Glutamatergic neuron (in vitro differentiated cells): ENCODE measurements around the gene KIAA1671. TPM values are rescaled to one million over a fixed set of nuclear protein-coding genes. Genes with fewer than 3 reads are reported as not detected.

Experiments
- DNase-seq: peaks from one replicate; pipeline ENCODE4 v3.0.0; 2022
- H3K27ac Mint-ChIP-seq: one replicate; pipeline ENCODE4 v1.8.0; 2020; ENCODE audit warnings: mild to moderate bottlenecking, mixed read lengths, inconsistent platforms; ENCODE audit not compliant: unreplicated experiment
- H3K27me3 Mint-ChIP-seq: one replicate; pipeline ENCODE4 v1.8.0; 2020; ENCODE audit warnings: mild to moderate bottlenecking, moderate library complexity, mixed read lengths, inconsistent platforms; ENCODE audit not compliant: unreplicated experiment
- H3K36me3 Mint-ChIP-seq: one replicate; pipeline ENCODE4 v1.8.0; 2020; ENCODE audit warnings: mild to moderate bottlenecking, mixed read lengths, inconsistent platforms; ENCODE audit not compliant: unreplicated experiment
- H3K4me1 Mint-ChIP-seq: one replicate; pipeline ENCODE4 v1.8.0; 2020; ENCODE audit warnings: mild to moderate bottlenecking, low read depth, mixed read lengths, inconsistent platforms; ENCODE audit not compliant: unreplicated experiment
- H3K4me3 Mint-ChIP-seq: one replicate; pipeline ENCODE4 v1.8.0; 2020; ENCODE audit warnings: mild to moderate bottlenecking, mixed read lengths, inconsistent platforms; ENCODE audit not compliant: unreplicated experiment
- H3K9me3 Mint-ChIP-seq: one replicate; pipeline ENCODE4 v1.8.0; 2020; ENCODE audit warnings: mild to moderate bottlenecking, moderate library complexity, mixed read lengths, inconsistent platforms; ENCODE audit not compliant: unreplicated experiment
- total RNA-seq: library from RNA; stranded (reverse); fragmentation: NEBNext Ultra II Directional; extraction: Animal tissue kit (Norgen Biotek cat#: 25700); gene quantifications from one replicate; pipeline ENCODE4 v1.2.1, GENCODE V29; 2021; ENCODE audit not compliant: unreplicated experiment
- TF ChIP-seq, protein P1 (sequence below): fragments of 200-600 bp; sonication (generic); IDR thresholded peaks from one replicate; pipeline ENCODE4 v1.5.0; 2021; ENCODE audit not compliant: partially characterized antibody, unreplicated experiment

KIAA1671 gene
- total RNA-seq, 1 donor from 2014 or later, result 15.3 TPM

DNA sequence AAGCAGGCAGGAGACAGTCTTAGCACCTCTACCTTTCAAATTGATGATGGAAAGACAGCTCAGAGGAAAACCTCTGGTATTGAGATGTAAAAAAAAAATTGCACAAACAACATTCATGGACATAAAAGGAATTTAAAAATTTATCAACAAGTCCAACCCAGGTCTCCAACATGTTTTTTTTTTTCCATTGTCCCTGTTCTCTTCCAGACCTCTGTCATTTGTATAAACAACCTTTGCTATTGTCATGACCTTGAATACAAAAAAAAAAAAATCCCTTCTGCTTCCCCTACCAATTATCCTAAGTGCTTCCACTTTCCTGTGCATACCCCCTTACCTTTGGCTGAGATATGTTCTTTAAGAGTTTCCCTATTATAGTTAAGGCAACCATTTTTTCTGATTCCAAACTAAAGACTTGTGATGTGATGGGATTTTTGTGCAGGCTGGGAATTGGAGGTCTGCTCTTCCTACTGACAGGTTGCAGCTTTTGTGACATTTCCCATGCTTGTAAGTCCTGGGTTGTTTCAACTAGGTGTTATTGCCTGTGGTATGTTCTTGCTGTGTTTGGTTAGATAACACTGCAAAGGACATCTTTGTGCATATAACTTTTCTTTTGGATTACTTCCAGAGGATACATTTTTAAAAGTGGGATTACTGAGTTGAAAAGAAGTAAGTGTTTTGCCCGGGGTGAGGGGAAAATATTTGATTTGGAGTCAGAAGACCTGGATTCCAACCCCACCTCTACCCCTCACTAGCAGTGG is 67.1 kb downstream of the KIAA1671 start:
- no peak for DNase-seq
- H3K4me3 Mint-ChIP-seq, result no peak overlapping the region
- peaks cover 4% of the 10 kb centered on the region for H3K27me3 Mint-ChIP-seq
- H3K9me3 Mint-ChIP-seq, result peaks cover 7% of the 10 kb centered on the region
- no peak overlapping the region for H3K27ac Mint-ChIP-seq
- TF ChIP-seq, protein P1, sequence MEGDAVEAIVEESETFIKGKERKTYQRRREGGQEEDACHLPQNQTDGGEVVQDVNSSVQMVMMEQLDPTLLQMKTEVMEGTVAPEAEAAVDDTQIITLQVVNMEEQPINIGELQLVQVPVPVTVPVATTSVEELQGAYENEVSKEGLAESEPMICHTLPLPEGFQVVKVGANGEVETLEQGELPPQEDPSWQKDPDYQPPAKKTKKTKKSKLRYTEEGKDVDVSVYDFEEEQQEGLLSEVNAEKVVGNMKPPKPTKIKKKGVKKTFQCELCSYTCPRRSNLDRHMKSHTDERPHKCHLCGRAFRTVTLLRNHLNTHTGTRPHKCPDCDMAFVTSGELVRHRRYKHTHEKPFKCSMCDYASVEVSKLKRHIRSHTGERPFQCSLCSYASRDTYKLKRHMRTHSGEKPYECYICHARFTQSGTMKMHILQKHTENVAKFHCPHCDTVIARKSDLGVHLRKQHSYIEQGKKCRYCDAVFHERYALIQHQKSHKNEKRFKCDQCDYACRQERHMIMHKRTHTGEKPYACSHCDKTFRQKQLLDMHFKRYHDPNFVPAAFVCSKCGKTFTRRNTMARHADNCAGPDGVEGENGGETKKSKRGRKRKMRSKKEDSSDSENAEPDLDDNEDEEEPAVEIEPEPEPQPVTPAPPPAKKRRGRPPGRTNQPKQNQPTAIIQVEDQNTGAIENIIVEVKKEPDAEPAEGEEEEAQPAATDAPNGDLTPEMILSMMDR, result no peak
- H3K36me3 Mint-ChIP-seq, result no peaks in the 10 kb centered on the region
- H3K4me1 Mint-ChIP-seq, result peaks cover 33% of the 10 kb centered on the region

DNA sequence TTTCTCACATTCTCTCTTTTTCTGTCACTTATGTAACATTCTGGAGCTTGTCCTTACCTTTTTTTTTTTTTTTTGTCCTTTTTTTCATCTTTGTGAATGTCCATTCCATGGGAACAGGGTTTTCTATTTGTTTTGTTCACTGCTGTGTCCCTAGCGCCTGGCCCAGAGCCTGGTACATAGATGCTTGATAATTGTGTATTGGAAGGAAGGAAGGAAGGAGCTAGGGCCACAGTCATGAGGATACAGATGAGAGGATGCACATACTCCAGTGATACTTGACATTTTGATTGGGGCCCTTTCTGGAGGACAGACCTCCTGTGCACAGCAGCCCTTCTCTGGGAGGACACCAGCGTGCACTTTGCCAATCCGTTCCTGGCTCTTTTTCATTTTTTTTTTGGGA is 68.9 kb downstream of the KIAA1671 start:
- no peak overlapping the region for H3K4me3 Mint-ChIP-seq
- no peaks in the 10 kb centered on the region for H3K36me3 Mint-ChIP-seq
- TF ChIP-seq, protein P1, result no peak
- H3K4me1 Mint-ChIP-seq, result peaks cover 42% of the 10 kb centered on the region
- H3K9me3 Mint-ChIP-seq, result peaks cover 7% of the 10 kb centered on the region
- H3K27ac Mint-ChIP-seq, result peak overlapping the region; percentile 66
- DNase-seq, result no peak
- peaks cover 6% of the 10 kb centered on the region for H3K27me3 Mint-ChIP-seq

DNA sequence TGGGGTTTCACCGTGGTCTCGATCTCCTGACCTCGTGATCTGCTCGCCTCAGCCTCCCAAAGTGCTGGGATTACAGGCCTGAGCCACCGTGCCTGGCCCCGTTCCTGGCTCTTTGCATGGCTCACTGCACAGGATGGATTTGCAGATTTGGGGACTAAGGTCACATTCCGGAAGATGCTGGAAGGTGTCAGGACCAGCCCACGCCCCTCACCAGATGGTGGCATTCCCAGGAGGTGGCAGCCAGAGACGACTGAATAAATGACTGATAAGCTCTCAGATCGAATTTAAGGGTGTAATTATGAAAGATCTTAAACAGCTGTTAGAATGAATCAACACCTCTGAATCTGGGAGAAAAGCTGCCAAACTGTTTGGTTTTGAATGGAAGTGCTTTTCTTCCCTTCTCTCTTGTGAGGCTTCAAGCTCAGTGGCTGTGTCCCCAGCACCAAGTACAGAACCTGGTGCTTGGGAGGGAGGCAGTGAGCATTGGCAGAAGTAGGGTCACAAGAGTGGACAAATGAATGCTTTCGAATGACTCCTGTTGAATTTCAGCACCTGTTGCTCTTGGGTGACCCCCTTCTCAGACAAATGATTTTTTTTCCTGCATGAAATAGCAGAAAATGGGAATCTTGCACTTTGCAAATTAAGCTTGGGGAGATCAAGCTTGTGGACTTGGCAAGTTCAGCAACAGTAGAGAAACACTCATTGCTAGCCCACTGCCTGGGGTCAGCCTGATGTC is 69.6 kb downstream of the KIAA1671 start:
- Mint-ChIP-seq H3K4me3 (peak overlapping the region; percentile 55), H3K4me1 (peaks cover 42% of the 10 kb centered on the region), H3K27me3 (peaks cover 6% of the 10 kb centered on the region), H3K27ac (peak overlapping the region; percentile 75), H3K9me3 (peaks cover 7% of the 10 kb centered on the region), H3K36me3 (no peaks in the 10 kb centered on the region)
- TF ChIP-seq, protein P1, result no peak
- DNase-seq, result no peak

- no peak overlapping the region for H3K4me3 Mint-ChIP-seq
- H3K36me3 Mint-ChIP-seq, result no peaks in the 10 kb centered on the region
- peaks cover 6% of the 10 kb centered on the region for H3K27me3 Mint-ChIP-seq
- TF ChIP-seq, protein P1, result no peak
- DNase-seq, result no peak
- peaks cover 35% of the 10 kb centered on the region for H3K4me1 Mint-ChIP-seq
- H3K9me3 Mint-ChIP-seq, result peaks cover 7% of the 10 kb centered on the region
- peak overlapping the region; percentile 39 for H3K27ac Mint-ChIP-seq
These were observed 71.4 kb downstream of the KIAA1671 start for GRCh38 chr22:25023879-25024278.

DNA sequence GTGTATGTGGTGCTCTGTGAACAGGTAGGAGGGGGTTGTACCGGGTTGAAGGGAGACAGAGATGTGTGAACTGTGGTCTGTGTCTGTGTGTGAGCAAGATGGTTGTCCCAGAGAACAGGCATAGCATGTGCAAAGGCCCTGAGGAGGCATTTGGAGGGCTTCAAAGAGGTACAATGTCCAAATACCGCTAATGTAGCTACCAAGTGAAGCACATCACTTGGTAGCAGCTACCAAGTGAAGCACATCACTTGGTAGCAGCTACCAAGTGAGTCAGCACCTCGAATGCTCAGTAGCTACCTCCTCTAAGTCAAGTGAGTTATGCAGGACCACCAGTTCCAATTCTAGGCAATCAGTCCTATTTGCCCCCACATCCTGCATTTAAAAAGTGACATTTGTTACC is 72.4 kb downstream of the KIAA1671 start:
- Mint-ChIP-seq H3K4me1 (peaks cover 35% of the 10 kb centered on the region), H3K27ac (no peak overlapping the region), H3K9me3 (peaks cover 7% of the 10 kb centered on the region), H3K36me3 (no peaks in the 10 kb centered on the region), H3K4me3 (no peak overlapping the region), H3K27me3 (peaks cover 6% of the 10 kb centered on the region)
- no peak for DNase-seq
- TF ChIP-seq, protein P1, result no peak
